ENCODE data around the gene ZSCAN10. TPM values are rescaled to one million over a fixed set of nuclear protein-coding genes. Genes with fewer than 3 reads are reported as not detected.
A peak's percentile ranks its signal among the peaks of the same experiment; 100 is the strongest.

ZSCAN10 gene
- total and polyA plus RNA-seq, 7 donors: not detected

DNA sequence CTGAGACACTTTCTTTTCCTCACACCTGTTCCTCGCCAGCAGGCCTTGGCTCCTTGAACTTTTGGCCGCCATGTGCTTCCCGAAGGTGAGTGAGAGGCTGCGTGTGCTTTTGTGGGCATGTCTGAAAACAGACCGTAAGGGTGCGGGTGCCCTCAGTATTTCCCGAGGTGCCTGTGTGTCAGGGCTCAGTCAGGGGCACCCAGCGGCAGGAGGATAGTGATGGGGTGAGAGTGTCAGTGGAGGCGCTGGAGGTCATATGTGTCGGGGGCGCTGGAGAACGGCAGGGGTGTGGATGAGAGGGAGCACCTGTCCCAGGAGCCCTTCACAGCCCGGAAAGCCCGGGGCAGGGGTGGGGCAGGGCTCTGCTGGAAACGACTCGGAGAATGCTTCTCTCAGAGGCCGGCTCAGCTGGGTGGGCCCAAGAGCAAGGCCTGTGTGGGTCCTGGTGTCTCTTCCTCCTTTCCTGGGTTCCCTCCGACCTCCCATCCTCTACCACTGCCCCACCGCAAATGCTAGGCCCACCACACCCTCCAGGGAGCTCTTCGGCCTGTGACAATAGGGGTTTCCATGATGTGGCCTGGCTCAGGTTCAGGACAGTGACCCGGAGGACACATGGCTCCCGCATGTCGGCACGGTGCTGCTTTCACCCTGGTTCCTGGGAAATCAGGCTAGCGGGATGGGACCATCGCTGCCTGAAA lies 33.2 kb downstream of the ZSCAN10 start:
- no peak for DNase-seq
- peak overlapping the region in 3 of 4 donors; percentile 11 to 35 (median 30) for H3K4me3 ChIP-seq
- no peaks in the 10 kb centered on the region for H3K36me3 ChIP-seq
- H3K27me3 ChIP-seq: no peaks in the 10 kb centered on the region
- intact Hi-C loops (cut with DNase I): no loop called here
- 20 to 52% methylated on average over 26 of the region's 26 CpGs for WGBS, 2 donors
- H3K4me1 ChIP-seq: peaks cover 0 to 19% (median 16%) of the 10 kb centered on the region in 4 donors
- peak overlapping the region in 3 of 4 donors; percentile 61 to 67 (median 64) for H3K27ac ChIP-seq
- TF ChIP-seq POLR2A (IDR thresholded peaks at IDR 0.05): no peak
- no peak for TF ChIP-seq EP300 (IDR thresholded peaks at IDR 0.05)
- TF ChIP-seq, protein P1, sequence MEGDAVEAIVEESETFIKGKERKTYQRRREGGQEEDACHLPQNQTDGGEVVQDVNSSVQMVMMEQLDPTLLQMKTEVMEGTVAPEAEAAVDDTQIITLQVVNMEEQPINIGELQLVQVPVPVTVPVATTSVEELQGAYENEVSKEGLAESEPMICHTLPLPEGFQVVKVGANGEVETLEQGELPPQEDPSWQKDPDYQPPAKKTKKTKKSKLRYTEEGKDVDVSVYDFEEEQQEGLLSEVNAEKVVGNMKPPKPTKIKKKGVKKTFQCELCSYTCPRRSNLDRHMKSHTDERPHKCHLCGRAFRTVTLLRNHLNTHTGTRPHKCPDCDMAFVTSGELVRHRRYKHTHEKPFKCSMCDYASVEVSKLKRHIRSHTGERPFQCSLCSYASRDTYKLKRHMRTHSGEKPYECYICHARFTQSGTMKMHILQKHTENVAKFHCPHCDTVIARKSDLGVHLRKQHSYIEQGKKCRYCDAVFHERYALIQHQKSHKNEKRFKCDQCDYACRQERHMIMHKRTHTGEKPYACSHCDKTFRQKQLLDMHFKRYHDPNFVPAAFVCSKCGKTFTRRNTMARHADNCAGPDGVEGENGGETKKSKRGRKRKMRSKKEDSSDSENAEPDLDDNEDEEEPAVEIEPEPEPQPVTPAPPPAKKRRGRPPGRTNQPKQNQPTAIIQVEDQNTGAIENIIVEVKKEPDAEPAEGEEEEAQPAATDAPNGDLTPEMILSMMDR (IDR thresholded peaks at IDR 0.05): no peak
- TF ChIP-seq POLR2AphosphoS5 (IDR thresholded peaks at IDR 0.05): no peak
- H3K9me3 ChIP-seq: no peaks in the 10 kb centered on the region

DNA sequence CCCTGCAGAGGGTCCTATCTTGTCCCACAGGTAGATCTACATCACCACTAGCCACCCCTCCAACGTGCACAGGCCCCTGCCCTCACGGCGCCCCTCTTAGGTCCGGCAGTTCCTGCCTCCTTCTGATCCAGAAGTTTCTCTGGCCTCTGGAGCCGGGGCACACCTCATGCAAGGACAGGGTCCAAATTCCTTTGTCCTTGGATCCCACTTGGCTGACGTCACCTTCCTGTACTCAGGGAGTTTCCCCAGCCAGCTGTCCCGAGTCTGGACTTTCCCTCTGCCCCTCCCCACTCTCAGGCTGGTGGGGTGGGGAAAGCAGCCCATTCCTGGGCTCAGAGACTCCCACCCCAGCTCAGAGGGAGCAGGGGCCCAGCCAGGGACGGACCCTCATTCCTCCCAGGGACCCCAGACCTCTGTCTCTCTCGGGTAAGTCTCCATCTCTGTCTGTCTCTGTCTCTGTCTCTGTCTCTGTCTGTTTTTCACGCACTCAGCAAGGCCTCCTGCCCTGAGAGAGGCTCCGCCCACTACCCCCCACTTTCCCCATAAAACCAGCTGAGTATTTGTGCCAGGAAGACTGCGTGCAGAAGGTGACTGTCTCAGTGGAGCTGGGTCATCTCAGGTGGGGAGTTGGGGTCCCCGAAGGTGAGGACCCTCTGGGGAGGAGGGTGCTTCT lies 33.9 kb downstream of the ZSCAN10 start, which contains the start of gene IL32:
Gene IL32 (plus strand): TSS at position 572 of the 673 bp plus-strand sequence. CDS start 172 bp downstream, outside the sequence.
- no peaks in the 10 kb centered on the region for H3K36me3 ChIP-seq
- peak in 1 of 4 donors; percentile 63 for TF ChIP-seq POLR2AphosphoS5 (IDR thresholded peaks at IDR 0.05)
- peak in 1 of 4 donors; percentile 24 for TF ChIP-seq EP300 (IDR thresholded peaks at IDR 0.05)
- TF ChIP-seq, protein P1 (IDR thresholded peaks at IDR 0.05): no peak
- no peak for TF ChIP-seq POLR2A (IDR thresholded peaks at IDR 0.05)
- H3K4me3 ChIP-seq: peak within 1 kb of the TSS in 3 of 4 donors; percentile 11 to 35 (median 30)
- H3K27me3 ChIP-seq: no peaks in the 10 kb centered on the region
- 7 to 42% methylated on average over 13 of the region's 13 CpGs for WGBS, 2 donors
- H3K4me1 ChIP-seq: peaks cover 0 to 19% (median 16%) of the 10 kb centered on the region in 4 donors
- DNase-seq: peak; percentile 90
- peak within 1 kb of the TSS; percentile 29 to 67 (median 62) for H3K27ac ChIP-seq
- H3K9me3 ChIP-seq: no peaks in the 10 kb centered on the region
- intact Hi-C loops (cut with DNase I): no loop called here

DNA sequence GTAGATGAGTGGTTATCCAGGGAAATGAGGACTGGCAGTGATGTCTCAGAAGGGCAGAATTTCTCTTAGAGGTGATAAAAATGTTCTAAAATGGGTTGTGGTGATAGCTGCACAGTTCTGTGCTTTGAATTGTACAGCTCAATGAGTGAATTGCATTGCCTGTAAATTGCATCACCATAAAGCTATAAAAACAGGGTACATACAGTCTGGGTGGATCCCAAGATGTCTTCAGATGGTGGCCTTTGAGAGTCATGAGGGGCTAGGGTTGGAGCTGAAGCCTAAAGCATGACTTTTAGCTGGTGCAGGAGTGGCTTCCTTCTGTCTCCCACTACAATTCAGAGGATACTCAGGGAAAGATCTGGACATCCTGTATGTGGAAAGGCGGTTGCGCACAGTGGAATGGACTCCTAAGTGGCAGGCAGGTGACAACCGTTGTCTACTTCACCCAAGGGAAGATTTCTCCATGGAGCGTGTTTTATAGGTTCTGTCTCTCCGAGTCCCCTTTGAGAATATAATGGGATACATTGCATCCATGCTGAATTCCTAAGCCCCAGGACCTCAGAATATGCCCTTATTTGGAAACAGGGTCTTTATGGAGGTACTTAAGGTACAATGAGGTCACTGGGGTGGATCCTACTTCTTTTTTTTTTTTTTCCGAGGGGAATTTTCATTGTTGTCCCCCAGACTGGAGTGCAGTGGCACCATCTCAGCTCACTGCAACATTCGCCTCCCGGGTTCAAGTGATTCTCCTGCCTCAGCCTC lies 35.3 kb downstream of the ZSCAN10 start:
- Histone ChIP-seq H3K36me3 (no peaks in the 10 kb centered on the region), H3K4me1 (peaks cover 0 to 29% (median 26%) of the 10 kb centered on the region in 4 donors), H3K27me3 (peaks cover 0 to 3% (median 0%) of the 10 kb centered on the region in 3 donors), H3K9me3 (no peaks in the 10 kb centered on the region), H3K4me3 (no peak overlapping the region), H3K27ac (no peak overlapping the region)
- 92 to 93% methylated on average over 8 of the region's 8 CpGs for WGBS, 2 donors
- no peak for DNase-seq
- intact Hi-C loops (cut with DNase I): no loop called here
- TF ChIP-seq EP300 (IDR thresholded peaks at IDR 0.05): no peak
- TF ChIP-seq, protein P1 (IDR thresholded peaks at IDR 0.05): no peak
- TF ChIP-seq POLR2A (IDR thresholded peaks at IDR 0.05): no peak
- no peak for TF ChIP-seq POLR2AphosphoS5 (IDR thresholded peaks at IDR 0.05)

DNA sequence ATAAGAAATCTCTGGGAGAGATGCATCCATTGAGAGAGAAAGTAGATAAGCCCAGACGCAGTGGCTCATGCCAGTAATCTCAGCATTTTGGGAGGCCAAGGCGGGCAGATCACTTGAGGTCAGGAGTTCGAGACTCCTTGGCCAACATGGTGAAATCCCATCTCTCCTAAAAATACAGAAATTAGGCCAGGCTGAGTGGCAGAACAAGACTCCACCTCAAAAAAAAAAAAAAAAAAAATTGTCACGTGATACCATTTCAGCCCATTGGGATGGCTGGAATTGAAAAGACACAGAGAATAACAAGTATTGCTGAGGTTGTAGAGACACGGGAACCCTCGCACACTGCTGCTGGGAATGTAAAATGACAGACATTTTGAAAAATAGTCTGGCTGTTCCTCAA lies 36.5 kb downstream of the ZSCAN10 start:
- DNase-seq: no peak
- H3K27me3 ChIP-seq: peaks cover 0 to 12% (median 0%) of the 10 kb centered on the region in 3 donors
- H3K4me3 ChIP-seq: no peak overlapping the region
- no peaks in the 10 kb centered on the region for H3K36me3 ChIP-seq
- TF ChIP-seq EP300 (IDR thresholded peaks at IDR 0.05) (no peak), POLR2A (IDR thresholded peaks at IDR 0.05) (no peak), POLR2AphosphoS5 (IDR thresholded peaks at IDR 0.05) (no peak)
- TF ChIP-seq, protein P1 (IDR thresholded peaks at IDR 0.05): no peak
- H3K4me1 ChIP-seq: peaks cover 0 to 41% (median 35%) of the 10 kb centered on the region in 4 donors
- H3K27ac ChIP-seq: no peak overlapping the region
- H3K9me3 ChIP-seq: no peaks in the 10 kb centered on the region
- intact Hi-C loops (cut with DNase I): no loop called here
- 91 to 93% methylated on average over 6 of the region's 6 CpGs for WGBS, 2 donors

All from sigmoid colon (tissue), 7 donors.